Mucosa of rectum (tissue), 2 donors: ENCODE measurements around the gene CTSC.
"Not testable (repeated sequence)": the region's sequence is repeated elsewhere in the genome, so short reads cannot be mapped to it uniquely, and the experiment has no call there.

Experiments used
- H3K27ac ChIP-seq, 2 donors: one replicate each; pipeline ENCODE4 v1.7.0; 2013; ENCODE audit warnings: inconsistent platforms in 2 of 2, low read depth in 2 of 2, low read length in 2 of 2
- H3K27me3 ChIP-seq, 2 donors: one replicate each; pipeline ENCODE4 v1.7.0; 2013; ENCODE audit warnings: low read length in 2 of 2; ENCODE audit not compliant: control insufficient read depth in 2 of 2, insufficient read depth in 2 of 2
- H3K36me3 ChIP-seq, 2 donors: one replicate each; pipeline ENCODE4 v1.7.0; 2013; ENCODE audit warnings: low read length in 2 of 2; ENCODE audit not compliant: control insufficient read depth in 2 of 2, insufficient read depth in 2 of 2
- H3K4me1 ChIP-seq, 2 donors: one replicate each; pipeline ENCODE4 v1.7.0; 2013; ENCODE audit warnings: low read length in 2 of 2, mild to moderate bottlenecking in 1 of 2; ENCODE audit not compliant: control insufficient read depth in 2 of 2, insufficient read depth in 2 of 2
- H3K4me3 ChIP-seq, 2 donors: one replicate each; pipeline ENCODE4 v1.7.0; 2013; ENCODE audit warnings: low read length in 2 of 2
- H3K9ac ChIP-seq, 2 donors: one replicate each; pipeline ENCODE4 v1.7.0; 2013; ENCODE audit warnings: low read length in 2 of 2, low read depth in 1 of 2, mild to moderate bottlenecking in 1 of 2
- H3K9me3 ChIP-seq, 2 donors: one replicate each; pipeline ENCODE4 v1.7.0; 2013; ENCODE audit warnings: low read length in 2 of 2; ENCODE audit not compliant: control insufficient read depth in 2 of 2
- donor health status: healthy.
- donor health status: Normal muscosa, but diverticular disease.

Gene CTSC

GRCh38 chr11:88266919-88267318 lies 70.6 kb downstream of the CTSC start:
- H3K36me3 ChIP-seq, result peaks cover 0 to 6% of the 10 kb centered on the region in 2 donors
- no peak overlapping the region for H3K4me3 ChIP-seq
- H3K4me1 ChIP-seq, result no peaks in the 10 kb centered on the region
- H3K27me3 ChIP-seq, result no peaks in the 10 kb centered on the region
- H3K9ac ChIP-seq, result no peak overlapping the region
- H3K27ac ChIP-seq, result no peak overlapping the region
- no peaks in the 10 kb centered on the region for H3K9me3 ChIP-seq

DNA sequence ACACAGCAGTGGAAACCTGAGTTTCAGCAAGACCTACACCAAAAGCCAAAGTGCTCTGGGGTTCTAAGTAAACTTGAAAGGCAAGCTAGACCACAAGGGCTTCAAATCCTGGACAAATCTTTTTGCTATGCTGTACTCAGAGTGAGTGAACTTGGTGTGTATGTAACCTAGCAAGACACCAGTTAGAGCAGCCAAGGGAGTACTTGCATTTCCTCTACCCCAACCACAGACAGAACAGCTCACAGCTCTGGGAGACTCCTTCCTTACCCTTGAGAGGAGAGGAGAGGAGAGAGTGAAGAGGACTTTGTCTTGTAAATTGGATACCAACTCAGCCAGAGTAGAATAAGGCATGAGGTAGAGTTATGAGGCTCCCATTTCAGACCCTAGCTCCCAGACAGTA lies 71.4 kb downstream of the CTSC start:
- no peak overlapping the region for H3K4me3 ChIP-seq
- no peaks in the 10 kb centered on the region for H3K4me1 ChIP-seq
- no peaks in the 10 kb centered on the region for H3K9me3 ChIP-seq
- peaks cover 0 to 6% of the 10 kb centered on the region in 2 donors for H3K36me3 ChIP-seq
- no peak overlapping the region for H3K27ac ChIP-seq
- H3K27me3 ChIP-seq, result no peaks in the 10 kb centered on the region
- H3K9ac ChIP-seq, result no peak overlapping the region

- no peak overlapping the region for H3K4me3 ChIP-seq
- no peak overlapping the region for H3K27ac ChIP-seq
These were observed 78.1 kb downstream of the CTSC start for GRCh38 chr11:88259431-88259830.

DNA sequence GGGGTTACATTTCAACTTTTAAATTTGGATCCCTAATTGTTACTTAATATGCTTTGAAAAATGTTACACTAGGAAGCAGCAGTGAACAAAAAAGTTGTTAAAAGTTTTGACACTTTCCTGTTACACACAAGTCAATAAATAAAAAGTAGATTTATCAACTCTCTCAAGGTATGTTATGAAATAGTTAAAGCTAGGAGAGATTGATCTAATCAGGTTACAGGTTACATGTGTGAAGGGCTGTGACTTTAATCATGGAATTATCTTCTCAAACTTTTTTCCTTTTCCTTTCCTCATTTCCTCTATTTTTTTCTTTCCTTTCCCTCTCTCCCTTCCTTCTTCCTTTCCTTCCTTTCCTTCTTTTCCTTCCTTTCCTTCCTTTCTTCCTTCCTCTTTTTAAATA lies 85.3 kb downstream of the CTSC start:
- no peak overlapping the region for H3K4me3 ChIP-seq
- H3K27ac ChIP-seq, result no peak overlapping the region
- H3K4me1 ChIP-seq, result no peaks in the 10 kb centered on the region
- H3K27me3 ChIP-seq, result no peaks in the 10 kb centered on the region
- no peaks in the 10 kb centered on the region for H3K9me3 ChIP-seq
- no peak overlapping the region for H3K9ac ChIP-seq
- H3K36me3 ChIP-seq, result no peaks in the 10 kb centered on the region

More at GRCh38 chr11:88259431-88259830, 78.1 kb downstream of the CTSC start:
- H3K9me3 ChIP-seq, result peaks cover 0 to 3% of the 10 kb centered on the region in 2 donors
- H3K27me3 ChIP-seq, result no peaks in the 10 kb centered on the region
- no peak overlapping the region for H3K9ac ChIP-seq
- no peaks in the 10 kb centered on the region for H3K4me1 ChIP-seq
- peaks cover 0 to 3% of the 10 kb centered on the region in 2 donors for H3K36me3 ChIP-seq

DNA sequence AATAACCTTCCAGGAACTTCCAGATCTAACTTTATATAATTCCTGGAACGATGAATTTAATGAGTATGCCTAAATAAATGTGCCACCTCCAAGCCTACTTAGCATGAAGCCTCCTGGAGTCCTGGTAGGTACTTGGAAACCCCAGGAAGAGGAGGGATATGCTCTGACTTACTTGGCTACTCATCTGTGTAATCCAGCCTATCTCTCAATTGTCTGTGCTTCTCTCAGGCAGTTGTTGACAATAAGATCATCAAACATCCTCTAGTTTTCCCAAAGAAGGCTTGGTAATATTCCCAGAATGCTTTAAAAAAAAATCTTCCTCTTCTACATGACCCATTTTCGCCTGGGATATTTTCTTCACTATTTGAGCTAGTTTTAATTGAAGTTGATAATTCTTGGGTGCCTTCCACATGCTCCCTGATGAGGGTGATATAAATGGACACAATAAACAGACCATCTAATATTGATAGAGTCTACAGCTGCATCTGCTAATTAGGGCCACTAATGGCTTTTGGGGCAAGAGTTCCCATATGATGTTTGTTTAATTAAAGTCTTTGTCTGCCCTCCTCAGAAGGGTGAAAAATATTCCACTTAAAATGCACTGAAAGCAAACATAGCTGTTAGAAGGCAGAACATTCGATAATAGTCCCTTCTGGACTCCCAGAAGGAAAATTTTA lies 86.8 kb downstream of the CTSC start:
- Histone ChIP-seq H3K36me3 (no peaks in the 10 kb centered on the region), H3K4me1 (no peaks in the 10 kb centered on the region), H3K4me3 (no peak overlapping the region), H3K27me3 (no peaks in the 10 kb centered on the region), H3K9me3 (no peaks in the 10 kb centered on the region), H3K9ac (no peak overlapping the region), H3K27ac (no peak overlapping the region)

DNA sequence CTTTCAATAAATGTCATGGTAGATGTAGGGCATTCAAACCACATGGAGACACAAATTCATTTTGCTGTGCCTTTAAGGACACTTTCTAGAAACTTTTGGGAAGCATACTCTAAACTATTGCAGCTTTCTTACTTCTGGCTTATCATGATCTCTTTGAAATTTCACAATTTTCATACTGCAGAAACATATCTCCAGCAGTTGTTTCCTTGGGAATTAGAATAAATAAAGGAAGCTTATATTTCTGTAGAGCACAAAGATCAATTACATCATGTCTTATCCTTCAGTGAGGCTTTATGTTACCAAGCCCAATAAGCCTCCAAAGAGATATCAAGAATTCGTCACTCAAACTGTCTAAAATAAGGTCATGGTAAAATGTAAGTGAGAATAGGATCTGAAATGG lies 87.8 kb downstream of the CTSC start:
- H3K4me3 ChIP-seq, result no peak overlapping the region
- no peak overlapping the region for H3K27ac ChIP-seq
- H3K27me3 ChIP-seq, result no peaks in the 10 kb centered on the region
- H3K4me1 ChIP-seq, result no peaks in the 10 kb centered on the region
- no peaks in the 10 kb centered on the region for H3K9me3 ChIP-seq
- H3K36me3 ChIP-seq, result no peaks in the 10 kb centered on the region
- no peak overlapping the region for H3K9ac ChIP-seq

DNA sequence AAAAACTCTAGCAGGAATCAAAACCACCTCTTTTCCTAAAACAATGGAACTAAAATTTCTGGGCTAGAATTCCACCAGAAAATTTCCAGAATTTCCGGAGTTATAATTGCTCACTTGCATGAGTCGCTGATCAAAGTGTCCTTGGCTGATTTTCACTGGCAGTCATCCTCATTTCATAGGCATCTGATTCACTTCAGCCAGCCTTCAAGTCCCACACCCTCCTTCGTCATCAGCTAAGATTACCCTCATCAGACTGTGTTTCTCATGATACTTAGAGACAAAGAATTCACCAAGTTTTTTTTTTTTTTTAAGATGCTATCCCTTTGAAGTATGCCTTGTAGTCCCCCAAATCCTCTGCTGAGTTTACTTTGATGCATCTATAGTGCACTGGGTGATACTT lies 90.8 kb downstream of the CTSC start:
- no peaks in the 10 kb centered on the region for H3K9me3 ChIP-seq
- H3K4me1 ChIP-seq, result no peaks in the 10 kb centered on the region
- no peak overlapping the region for H3K27ac ChIP-seq
- H3K36me3 ChIP-seq, result no peaks in the 10 kb centered on the region
- H3K4me3 ChIP-seq, result no peak overlapping the region
- no peaks in the 10 kb centered on the region for H3K27me3 ChIP-seq
- H3K9ac ChIP-seq, result no peak overlapping the region

GRCh38 chr11:88245576-88245975 lies 92.0 kb downstream of the CTSC start:
- not testable (repeated sequence) for H3K9ac ChIP-seq, H3K36me3 ChIP-seq, H3K27me3 ChIP-seq, H3K4me3 ChIP-seq, H3K9me3 ChIP-seq, H3K4me1 ChIP-seq, H3K27ac ChIP-seq
